SK-N-SH treated with all-trans-retinoic acid at 6 μM for 48 hours (cell line): ENCODE measurements around the gene DDIAS.

Experiments
- ATAC-seq: fragments of 200-7000 bp; cut with Tn5 transposase; 3 replicates; pipeline ENCODE4 v1.9.1; 2020; ENCODE audit warnings: mild to moderate bottlenecking, moderate library complexity
- ARNTL ChIP-seq: fragments of 450-650 bp; formaldehyde crosslinking; IDR thresholded peaks from 2 replicates; pipeline ENCODE4 v1.5.0; 2020; ENCODE audit warnings: low read depth, mild to moderate bottlenecking, moderate library complexity, borderline replicate concordance
- BACH2 ChIP-seq: fragments of 250-450 bp; sonication (Bioruptor Pico); IDR thresholded peaks from 2 replicates; pipeline ENCODE4 v1.9.0; 2021; ENCODE audit warnings: mild to moderate bottlenecking, borderline replicate concordance
- CSDC2 ChIP-seq: fragments of 250-450 bp; sonication (Bioruptor Pico); IDR thresholded peaks from 2 replicates; pipeline ENCODE4 v1.5.0; 2020; ENCODE audit warnings: mild to moderate bottlenecking, moderate library complexity
- ESRRG ChIP-seq: fragments of 250-450 bp; sonication (Bioruptor Pico); IDR thresholded peaks from 2 replicates; pipeline ENCODE4 v1.6.1; 2021; ENCODE audit warnings: mild to moderate bottlenecking
- GLIS3 ChIP-seq: fragments of 250-450 bp; sonication (Bioruptor Pico); IDR thresholded peaks from 2 replicates; pipeline ENCODE4 v1.5.0; 2020; ENCODE audit warnings: mild to moderate bottlenecking, moderate library complexity
- ISL1 ChIP-seq: fragments of 250-450 bp; sonication (Bioruptor Pico); IDR thresholded peaks from 2 replicates; pipeline ENCODE4 v2.1.2; 2022; ENCODE audit warnings: mild to moderate bottlenecking, moderate library complexity
- OSR1 ChIP-seq: fragments of 250-450 bp; sonication (Bioruptor Pico); IDR thresholded peaks from 2 replicates; pipeline ENCODE4 v1.8.0; 2022; ENCODE audit warnings: moderate library complexity, mild to moderate bottlenecking, inconsistent platforms
- PPARA ChIP-seq: fragments of 250-450 bp; sonication (Bioruptor Pico); IDR thresholded peaks from 2 replicates; pipeline ENCODE4 v1.5.0; 2020; ENCODE audit warnings: mild to moderate bottlenecking, borderline replicate concordance
- RARB ChIP-seq: fragments of 250-450 bp; sonication (Bioruptor Pico); IDR thresholded peaks from 2 replicates; pipeline ENCODE4 v1.8.0; 2021; ENCODE audit warnings: mild to moderate bottlenecking, moderate library complexity
- SNAI2 ChIP-seq: fragments of 250-450 bp; sonication (Bioruptor Pico); IDR thresholded peaks from 2 replicates; pipeline ENCODE4 v1.5.0; 2020; ENCODE audit warnings: mild to moderate bottlenecking, moderate library complexity
- TCF4 ChIP-seq: fragments of 250-450 bp; sonication (Bioruptor Pico); IDR thresholded peaks from 2 replicates; pipeline ENCODE4 v1.8.0; 2021; ENCODE audit warnings: mild to moderate bottlenecking, moderate library complexity, borderline replicate concordance
- TOX ChIP-seq: fragments of 250-450 bp; sonication (Bioruptor Pico); IDR thresholded peaks from 2 replicates; pipeline ENCODE4 v1.8.0; 2021; ENCODE audit warnings: mild to moderate bottlenecking, moderate library complexity, borderline replicate concordance
- ZC3H10 ChIP-seq: fragments of 250-450 bp; sonication (Bioruptor Pico); IDR thresholded peaks from 2 replicates; pipeline ENCODE4 v1.5.1; 2021; ENCODE audit warnings: mild to moderate bottlenecking, moderate library complexity
- ZFP3 ChIP-seq: fragments of 250-450 bp; sonication (Bioruptor Pico); IDR thresholded peaks from 2 replicates; pipeline ENCODE4 v1.5.0; 2020; ENCODE audit warnings: mild to moderate bottlenecking, moderate library complexity
- ZFP30 ChIP-seq: fragments of 450-650 bp; formaldehyde crosslinking; IDR thresholded peaks from 2 replicates; pipeline ENCODE4 v1.5.0; 2022; ENCODE audit warnings: mild to moderate bottlenecking, moderate library complexity
- ZNF565 ChIP-seq: fragments of 450-650 bp; formaldehyde crosslinking; conservative IDR thresholded peaks from 2 replicates; pipeline ENCODE4 v1.5.0; 2020; ENCODE audit warnings: low read depth, mild to moderate bottlenecking, moderate library complexity
- ZNF70 ChIP-seq: fragments of 450-650 bp; formaldehyde crosslinking; IDR thresholded peaks from 2 replicates; pipeline ENCODE4 v1.5.0; 2020; ENCODE audit warnings: mild to moderate bottlenecking, moderate library complexity
- TF ChIP-seq, protein P1 (sequence below): fragments of 250-450 bp; sonication (Bioruptor Pico); IDR thresholded peaks from 2 replicates; pipeline ENCODE4 v1.5.1; 2021; ENCODE audit warnings: mild to moderate bottlenecking, moderate library complexity
- TF ChIP-seq, protein P2 (sequence below): fragments of 250-450 bp; sonication (Bioruptor Pico); IDR thresholded peaks from 2 replicates; pipeline ENCODE4 v1.5.0; 2020; ENCODE audit warnings: mild to moderate bottlenecking, moderate library complexity
- TF ChIP-seq, protein P3 (sequence below): fragments of 250-450 bp; sonication (Bioruptor Pico); IDR thresholded peaks from 2 replicates; pipeline ENCODE4 v1.5.1; 2020; ENCODE audit warnings: low read depth, mild to moderate bottlenecking, moderate library complexity
- TF ChIP-seq, protein P4 (sequence below): fragments of 250-450 bp; sonication (Bioruptor Pico); IDR thresholded peaks from 2 replicates; pipeline ENCODE4 v1.8.0; 2021; ENCODE audit warnings: low read depth, mild to moderate bottlenecking, moderate library complexity, borderline replicate concordance

Gene DDIAS

DNA sequence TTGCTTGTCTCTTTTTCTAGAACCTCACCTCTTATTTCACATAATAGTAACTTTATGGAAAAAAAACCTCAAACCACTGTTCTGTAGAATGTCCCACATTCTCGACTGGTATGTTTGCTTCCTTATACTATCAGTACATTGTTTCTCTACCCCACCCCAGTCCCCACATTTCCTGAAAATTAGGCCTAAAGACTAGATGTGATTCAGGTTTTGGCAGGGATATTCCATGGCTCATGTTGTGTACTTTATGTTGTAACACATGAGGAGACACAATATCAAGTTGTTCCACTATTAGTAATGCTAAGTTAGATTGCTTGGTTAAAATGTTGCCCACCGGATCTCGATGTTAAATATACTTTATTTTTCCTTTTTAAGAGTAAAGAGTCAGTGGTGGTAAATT, 34.7 kb downstream of the DDIAS start (continued):
- TF ChIP-seq, protein P1, sequence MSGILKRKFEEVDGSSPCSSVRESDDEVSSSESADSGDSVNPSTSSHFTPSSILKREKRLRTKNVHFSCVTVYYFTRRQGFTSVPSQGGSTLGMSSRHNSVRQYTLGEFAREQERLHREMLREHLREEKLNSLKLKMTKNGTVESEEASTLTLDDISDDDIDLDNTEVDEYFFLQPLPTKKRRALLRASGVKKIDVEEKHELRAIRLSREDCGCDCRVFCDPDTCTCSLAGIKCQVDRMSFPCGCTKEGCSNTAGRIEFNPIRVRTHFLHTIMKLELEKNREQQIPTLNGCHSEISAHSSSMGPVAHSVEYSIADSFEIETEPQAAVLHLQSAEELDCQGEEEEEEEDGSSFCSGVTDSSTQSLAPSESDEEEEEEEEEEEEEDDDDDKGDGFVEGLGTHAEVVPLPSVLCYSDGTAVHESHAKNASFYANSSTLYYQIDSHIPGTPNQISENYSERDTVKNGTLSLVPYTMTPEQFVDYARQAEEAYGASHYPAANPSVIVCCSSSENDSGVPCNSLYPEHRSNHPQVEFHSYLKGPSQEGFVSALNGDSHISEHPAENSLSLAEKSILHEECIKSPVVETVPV (CRISPR knock-in tag) = no peak
- no peak for TF ChIP-seq RARB (CRISPR knock-in tag)
- TF ChIP-seq ZFP3 = no peak
- no peak for TF ChIP-seq SNAI2
- TF ChIP-seq ESRRG (CRISPR knock-in tag) = no peak
- TF ChIP-seq ZNF565 (CRISPR knock-in tag) = no peak
- no peak for TF ChIP-seq OSR1 (CRISPR knock-in tag)
- TF ChIP-seq PPARA (CRISPR knock-in tag) = no peak
- TF ChIP-seq TCF4 (CRISPR knock-in tag) = no peak

DNA sequence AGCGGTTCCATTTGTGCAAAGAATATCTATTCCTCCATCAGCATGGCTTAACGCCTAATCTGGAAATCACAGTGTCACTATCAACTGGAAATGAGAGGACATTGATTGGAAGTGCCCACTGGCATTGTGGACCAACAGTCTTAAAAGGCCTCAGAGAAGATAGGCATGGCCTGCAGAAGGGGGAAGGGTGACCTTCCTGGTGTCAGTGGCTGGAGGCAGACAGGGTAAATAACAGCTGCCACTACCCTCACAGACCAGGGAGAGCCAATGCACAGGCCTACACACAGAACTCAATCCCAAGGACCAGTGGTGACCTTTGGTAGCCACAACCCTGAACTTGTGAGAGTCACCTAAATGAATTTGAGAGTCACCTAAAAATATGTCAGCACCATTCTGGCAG, 36.0 kb downstream of the DDIAS start:
- ATAC-seq = no peak
- no peak for TF ChIP-seq SNAI2
- TF ChIP-seq BACH2 = no peak
- TF ChIP-seq CSDC2 = no peak
- TF ChIP-seq, all 23 proteins: peak for 0

DNA sequence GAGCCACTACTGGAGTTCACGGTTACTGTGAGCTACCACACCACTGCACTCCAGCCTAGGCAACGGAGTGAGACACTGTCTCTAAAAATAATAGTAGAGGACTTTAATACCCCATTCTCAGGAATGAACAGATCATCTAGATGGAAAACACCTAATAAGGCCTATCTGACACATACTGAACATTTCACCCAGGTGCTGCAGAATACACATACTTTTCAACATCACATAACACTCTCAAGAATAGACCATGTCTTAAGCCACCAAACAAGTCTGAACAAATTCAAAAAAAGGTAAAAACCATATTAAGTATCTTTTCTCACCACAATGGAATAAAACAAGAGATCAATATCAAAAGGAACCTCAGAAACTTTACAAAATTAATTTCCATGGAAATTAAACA, 37.9 kb downstream of the DDIAS start:
- ATAC-seq = no peak
- TF ChIP-seq ZNF70 (CRISPR knock-in tag) (no peak), TOX (no peak), ESRRG (CRISPR knock-in tag) (no peak), PPARA (CRISPR knock-in tag) (no peak), BACH2 (no peak), ZFP30 (no peak), ZC3H10 (CRISPR knock-in tag) (no peak)
- TF ChIP-seq, protein P2, sequence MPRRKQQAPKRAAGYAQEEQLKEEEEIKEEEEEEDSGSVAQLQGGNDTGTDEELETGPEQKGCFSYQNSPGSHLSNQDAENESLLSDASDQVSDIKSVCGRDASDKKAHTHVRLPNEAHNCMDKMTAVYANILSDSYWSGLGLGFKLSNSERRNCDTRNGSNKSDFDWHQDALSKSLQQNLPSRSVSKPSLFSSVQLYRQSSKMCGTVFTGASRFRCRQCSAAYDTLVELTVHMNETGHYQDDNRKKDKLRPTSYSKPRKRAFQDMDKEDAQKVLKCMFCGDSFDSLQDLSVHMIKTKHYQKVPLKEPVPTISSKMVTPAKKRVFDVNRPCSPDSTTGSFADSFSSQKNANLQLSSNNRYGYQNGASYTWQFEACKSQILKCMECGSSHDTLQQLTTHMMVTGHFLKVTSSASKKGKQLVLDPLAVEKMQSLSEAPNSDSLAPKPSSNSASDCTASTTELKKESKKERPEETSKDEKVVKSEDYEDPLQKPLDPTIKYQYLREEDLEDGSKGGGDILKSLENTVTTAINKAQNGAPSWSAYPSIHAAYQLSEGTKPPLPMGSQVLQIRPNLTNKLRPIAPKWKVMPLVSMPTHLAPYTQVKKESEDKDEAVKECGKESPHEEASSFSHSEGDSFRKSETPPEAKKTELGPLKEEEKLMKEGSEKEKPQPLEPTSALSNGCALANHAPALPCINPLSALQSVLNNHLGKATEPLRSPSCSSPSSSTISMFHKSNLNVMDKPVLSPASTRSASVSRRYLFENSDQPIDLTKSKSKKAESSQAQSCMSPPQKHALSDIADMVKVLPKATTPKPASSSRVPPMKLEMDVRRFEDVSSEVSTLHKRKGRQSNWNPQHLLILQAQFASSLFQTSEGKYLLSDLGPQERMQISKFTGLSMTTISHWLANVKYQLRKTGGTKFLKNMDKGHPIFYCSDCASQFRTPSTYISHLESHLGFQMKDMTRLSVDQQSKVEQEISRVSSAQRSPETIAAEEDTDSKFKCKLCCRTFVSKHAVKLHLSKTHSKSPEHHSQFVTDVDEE (CRISPR knock-in tag) = no peak
- TF ChIP-seq, protein P3, sequence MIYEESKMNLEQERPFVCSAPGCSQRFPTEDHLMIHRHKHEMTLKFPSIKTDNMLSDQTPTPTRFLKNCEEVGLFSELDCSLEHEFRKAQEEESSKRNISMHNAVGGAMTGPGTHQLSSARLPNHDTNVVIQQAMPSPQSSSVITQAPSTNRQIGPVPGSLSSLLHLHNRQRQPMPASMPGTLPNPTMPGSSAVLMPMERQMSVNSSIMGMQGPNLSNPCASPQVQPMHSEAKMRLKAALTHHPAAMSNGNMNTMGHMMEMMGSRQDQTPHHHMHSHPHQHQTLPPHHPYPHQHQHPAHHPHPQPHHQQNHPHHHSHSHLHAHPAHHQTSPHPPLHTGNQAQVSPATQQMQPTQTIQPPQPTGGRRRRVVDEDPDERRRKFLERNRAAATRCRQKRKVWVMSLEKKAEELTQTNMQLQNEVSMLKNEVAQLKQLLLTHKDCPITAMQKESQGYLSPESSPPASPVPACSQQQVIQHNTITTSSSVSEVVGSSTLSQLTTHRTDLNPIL (CRISPR knock-in tag) = no peak

DNA sequence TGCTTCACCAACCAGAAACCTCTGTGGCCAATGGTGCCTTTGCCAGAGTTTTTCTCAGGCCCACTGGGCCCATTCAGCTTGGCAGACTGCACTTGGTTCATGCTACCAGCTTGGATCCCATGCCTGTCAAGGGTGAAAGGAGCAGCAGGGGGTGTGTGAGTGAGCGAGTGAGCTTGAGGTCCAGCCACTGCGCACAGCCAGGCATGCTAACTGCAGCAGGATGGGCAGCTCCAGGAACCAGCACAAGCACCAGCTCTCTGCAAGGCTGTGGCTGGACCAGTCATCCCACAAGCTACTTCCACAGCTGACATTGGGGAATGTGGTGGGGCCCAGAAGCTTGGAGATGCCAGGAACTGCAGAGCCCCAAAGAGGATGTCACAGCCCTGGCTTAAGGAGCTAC, 40.8 kb downstream of the DDIAS start:
- no peak for ATAC-seq
- no peak for TF ChIP-seq CSDC2
- TF ChIP-seq GLIS3 (CRISPR knock-in tag) = no peak
- TF ChIP-seq ARNTL = no peak
- no peak for TF ChIP-seq SNAI2
- TF ChIP-seq TOX = no peak
- no peak for TF ChIP-seq OSR1 (CRISPR knock-in tag)
- no peak for TF ChIP-seq ZC3H10 (CRISPR knock-in tag)
- TF ChIP-seq ZNF70 (CRISPR knock-in tag) = no peak
- TF ChIP-seq, protein P3 (CRISPR knock-in tag) = no peak
- TF ChIP-seq RARB (CRISPR knock-in tag) = no peak
- TF ChIP-seq, protein P1 (CRISPR knock-in tag) = no peak
- no peak for TF ChIP-seq PPARA (CRISPR knock-in tag)
- TF ChIP-seq ZNF565 (CRISPR knock-in tag) = no peak
- TF ChIP-seq ZFP3 = no peak
- TF ChIP-seq, protein P2 (CRISPR knock-in tag) = no peak
- TF ChIP-seq, protein P4, sequence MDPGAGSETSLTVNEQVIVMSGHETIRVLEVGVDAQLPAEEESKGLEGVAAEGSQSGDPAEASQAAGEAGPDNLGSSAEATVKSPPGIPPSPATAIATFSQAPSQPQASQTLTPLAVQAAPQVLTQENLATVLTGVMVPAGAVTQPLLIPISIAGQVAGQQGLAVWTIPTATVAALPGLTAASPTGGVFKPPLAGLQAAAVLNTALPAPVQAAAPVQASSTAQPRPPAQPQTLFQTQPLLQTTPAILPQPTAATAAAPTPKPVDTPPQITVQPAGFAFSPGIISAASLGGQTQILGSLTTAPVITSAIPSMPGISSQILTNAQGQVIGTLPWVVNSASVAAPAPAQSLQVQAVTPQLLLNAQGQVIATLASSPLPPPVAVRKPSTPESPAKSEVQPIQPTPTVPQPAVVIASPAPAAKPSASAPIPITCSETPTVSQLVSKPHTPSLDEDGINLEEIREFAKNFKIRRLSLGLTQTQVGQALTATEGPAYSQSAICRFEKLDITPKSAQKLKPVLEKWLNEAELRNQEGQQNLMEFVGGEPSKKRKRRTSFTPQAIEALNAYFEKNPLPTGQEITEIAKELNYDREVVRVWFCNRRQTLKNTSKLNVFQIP (CRISPR knock-in tag) = no peak
- TF ChIP-seq ISL1 (CRISPR knock-in tag) = no peak
